ENCODE results near the gene MIS12. TPM values are rescaled to one million over a fixed set of nuclear protein-coding genes. Genes with fewer than 3 reads are reported as not detected.
A peak's percentile ranks its signal among the peaks of the same experiment; 100 is the strongest.

The MIS12 gene, protein sequence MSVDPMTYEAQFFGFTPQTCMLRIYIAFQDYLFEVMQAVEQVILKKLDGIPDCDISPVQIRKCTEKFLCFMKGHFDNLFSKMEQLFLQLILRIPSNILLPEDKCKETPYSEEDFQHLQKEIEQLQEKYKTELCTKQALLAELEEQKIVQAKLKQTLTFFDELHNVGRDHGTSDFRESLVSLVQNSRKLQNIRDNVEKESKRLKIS
- 10 to 100 TPM; 38.4 to 39.5 TPM for total RNA-seq

DNA sequence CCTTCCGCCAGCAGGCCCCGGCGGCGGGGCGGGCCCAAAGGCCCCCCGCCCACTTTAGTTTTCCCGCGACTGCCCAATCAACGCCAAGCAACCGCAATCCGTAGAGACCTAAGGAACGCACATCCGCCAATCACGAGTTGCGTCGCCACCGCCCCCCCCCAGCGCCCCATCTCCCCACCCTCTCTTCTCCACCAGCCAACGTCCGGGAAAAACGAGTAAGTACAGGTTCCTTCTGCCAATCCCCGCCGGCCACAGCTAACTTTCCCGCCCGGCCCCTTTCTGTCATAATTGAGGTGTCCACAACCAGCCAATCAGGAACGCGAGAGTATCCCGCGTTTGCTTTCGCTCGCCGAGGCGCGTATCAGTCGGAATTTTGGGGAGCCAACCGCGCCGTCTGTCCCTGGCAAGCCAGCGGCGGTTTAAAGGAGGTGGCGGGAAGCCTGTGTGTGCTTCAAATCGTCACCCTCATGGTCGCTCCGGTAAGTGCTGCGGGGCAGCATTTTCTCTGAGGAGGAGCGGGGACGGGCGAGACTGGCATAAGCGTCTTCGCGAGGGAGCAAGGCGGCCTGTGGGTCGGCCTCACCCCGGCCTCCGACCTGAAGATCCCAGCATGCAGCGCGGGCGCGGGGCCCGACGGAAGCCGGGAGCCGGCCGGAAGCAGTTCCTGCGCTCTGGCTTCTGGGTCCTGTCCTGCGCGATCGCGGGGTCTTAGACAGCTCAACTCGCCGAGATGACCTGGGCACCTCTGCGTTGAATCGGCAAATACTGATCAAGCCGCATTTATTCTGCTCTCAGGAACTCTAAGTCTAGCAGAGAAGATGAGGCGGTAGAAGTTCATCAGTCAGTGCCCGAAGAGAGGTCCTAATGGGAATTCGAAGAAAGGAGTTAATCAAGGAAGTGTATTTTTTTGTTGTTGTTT lies at the start of gene MIS12:
TSS of gene MIS12 (plus strand) at position 361 of the 919 bp plus-strand sequence. CDS start 2,297 bp downstream, outside the sequence.
- POLR2A ChIA-PET: interaction anchor here (0.6 to 2.9 kb wide), 15 partner anchors 8 to 1381 kb away, joined by 3 to 33 read pairs (median 3); partner anchors contain the start of genes DHX33, NLRP1, NUP88 and RPAIN
- no peaks in the 10 kb centered on the region for H3K27me3 Mint-ChIP-seq
- H3K27ac Mint-ChIP-seq: peak within 1 kb of the TSS; percentile 94
- no peaks in the 10 kb centered on the region for H3K9me3 Mint-ChIP-seq
- ATAC-seq (ENCODE audit: low read depth) (peak; percentile 95), DNase-seq (peak; percentile 90)
- H3K36me3 Mint-ChIP-seq: peaks cover 50% of the 10 kb centered on the region
- peaks cover 40% of the 10 kb centered on the region for H3K4me1 Mint-ChIP-seq
- H3K4me3 Mint-ChIP-seq: peak within 1 kb of the TSS; percentile 99

DNA sequence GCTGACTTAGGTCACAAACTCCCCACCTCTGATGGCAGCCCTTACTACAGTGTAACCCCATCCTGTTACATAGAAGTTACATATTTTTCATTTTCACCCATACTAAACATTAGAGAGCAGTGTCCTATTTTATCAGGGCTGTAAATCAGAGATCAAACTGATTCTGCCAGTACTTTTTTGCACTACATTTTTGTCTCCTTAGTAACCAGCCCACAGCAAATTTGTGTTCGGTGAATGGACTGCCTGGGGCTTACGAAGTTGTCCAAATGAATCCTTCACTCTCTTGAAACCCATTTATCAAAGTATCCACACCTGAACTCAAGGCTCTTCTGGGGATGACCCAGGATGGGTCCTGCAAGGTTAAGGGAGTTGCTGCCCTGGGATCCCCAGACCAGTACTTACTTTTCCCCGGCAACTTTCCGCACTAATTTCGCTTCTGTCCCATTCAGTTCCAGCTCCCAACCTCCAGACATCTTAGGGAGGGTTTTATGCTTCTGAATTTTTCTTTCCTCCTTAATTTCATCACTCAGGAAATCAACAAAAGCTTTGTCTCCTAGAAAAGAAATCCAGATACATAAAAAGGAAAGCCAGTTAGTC lies 48.5 kb upstream of the MIS12 start:
- no peaks in the 10 kb centered on the region for H3K27me3 Mint-ChIP-seq
- H3K27ac Mint-ChIP-seq: peak overlapping the region; percentile 96
- DNase-seq: no peak
- H3K36me3 Mint-ChIP-seq: peaks cover 29% of the 10 kb centered on the region
- no peaks in the 10 kb centered on the region for H3K9me3 Mint-ChIP-seq
- peaks cover 30% of the 10 kb centered on the region for H3K4me1 Mint-ChIP-seq
- no peak for ATAC-seq (ENCODE audit: low read depth)
- peak overlapping the region; percentile 85 for H3K4me3 Mint-ChIP-seq
- POLR2A ChIA-PET: interaction anchor here (0.9 to 3.0 kb wide), 3 partner anchors 14 to 246 kb away, joined by 3 to 17 read pairs (median 10); partner anchors contain the start of genes NUP88, RPAIN and ZNF594

DNA sequence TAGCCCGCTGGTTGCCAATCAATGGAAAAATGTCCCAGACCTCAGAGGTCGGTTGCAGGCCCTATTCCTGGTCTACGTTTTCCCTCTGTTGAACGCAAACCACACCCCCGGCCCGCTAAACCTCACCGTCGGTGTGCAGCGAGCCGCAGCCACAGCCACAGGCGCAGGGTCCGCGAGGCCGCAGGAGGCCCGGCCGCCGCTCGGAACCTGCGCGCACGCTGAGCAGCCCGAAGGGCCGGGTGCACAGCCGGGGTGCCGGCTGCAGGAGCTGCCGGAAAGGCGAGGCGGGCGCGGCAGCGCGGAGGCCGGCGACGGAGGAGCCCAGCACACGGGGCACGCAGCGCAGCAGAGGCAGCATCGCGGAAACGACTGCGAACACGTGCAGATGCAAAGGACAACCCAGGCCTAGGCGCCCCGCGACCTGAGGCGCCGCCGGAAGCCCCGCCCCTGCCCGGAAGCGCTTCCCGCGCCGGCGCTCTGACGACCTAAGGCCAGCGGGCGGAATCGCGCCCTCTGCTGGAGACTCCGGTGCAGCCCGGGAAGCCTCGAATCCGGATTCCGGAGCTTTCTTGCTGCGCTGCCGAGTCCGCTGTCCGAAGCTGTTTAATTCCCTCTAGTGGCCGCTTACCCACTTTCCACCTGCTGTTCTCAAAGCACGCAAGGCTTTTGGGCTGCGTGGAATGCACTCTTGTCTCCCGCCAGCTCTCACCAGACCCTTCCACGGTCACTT lies 47.5 kb upstream of the MIS12 start, which contains the start of gene C1QBP:
TSS of gene C1QBP (minus strand) at position 440 of the 730 bp plus-strand sequence. CDS start at position 358, 82 bp downstream.
- peaks cover 25% of the 10 kb centered on the region for H3K4me1 Mint-ChIP-seq
- no peaks in the 10 kb centered on the region for H3K9me3 Mint-ChIP-seq
- peaks cover 29% of the 10 kb centered on the region for H3K36me3 Mint-ChIP-seq

DNA sequence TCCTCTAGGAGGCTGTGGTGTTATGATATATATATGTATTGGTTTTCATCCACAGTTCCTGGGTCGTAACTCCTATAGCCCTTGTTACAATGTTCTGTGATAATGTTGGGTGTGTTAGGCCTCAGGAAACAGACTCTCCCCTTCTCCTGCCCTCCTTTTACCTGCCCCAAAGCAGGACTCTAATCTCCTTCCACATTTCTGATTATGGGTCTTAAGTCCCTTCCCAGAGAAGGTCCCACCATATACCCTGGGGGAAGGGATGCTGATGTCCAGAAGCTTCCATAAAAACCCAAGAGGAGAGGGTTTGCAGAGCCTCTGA lies 47.0 kb upstream of the MIS12 start:
- peaks cover 31% of the 10 kb centered on the region for H3K36me3 Mint-ChIP-seq
- H3K27ac Mint-ChIP-seq: peak overlapping the region; percentile 96

More for the DNA sequence above, 47.5 kb upstream of the MIS12 start, which contains the start of gene C1QBP:
- no peaks in the 10 kb centered on the region for H3K27me3 Mint-ChIP-seq
- peak; percentile 93 for ATAC-seq (ENCODE audit: low read depth)
- H3K27ac Mint-ChIP-seq: peak within 1 kb of the TSS; percentile 96
- DNase-seq: peak; percentile 98
- peak within 1 kb of the TSS; percentile 85 for H3K4me3 Mint-ChIP-seq
- POLR2A ChIA-PET: interaction anchor here (0.5 to 3.0 kb wide), 12 partner anchors 10 to 247 kb away, joined by 3 to 21 read pairs (median 4); partner anchors contain the start of genes DHX33, NUP88, RPAIN and ZNF594

DNA sequence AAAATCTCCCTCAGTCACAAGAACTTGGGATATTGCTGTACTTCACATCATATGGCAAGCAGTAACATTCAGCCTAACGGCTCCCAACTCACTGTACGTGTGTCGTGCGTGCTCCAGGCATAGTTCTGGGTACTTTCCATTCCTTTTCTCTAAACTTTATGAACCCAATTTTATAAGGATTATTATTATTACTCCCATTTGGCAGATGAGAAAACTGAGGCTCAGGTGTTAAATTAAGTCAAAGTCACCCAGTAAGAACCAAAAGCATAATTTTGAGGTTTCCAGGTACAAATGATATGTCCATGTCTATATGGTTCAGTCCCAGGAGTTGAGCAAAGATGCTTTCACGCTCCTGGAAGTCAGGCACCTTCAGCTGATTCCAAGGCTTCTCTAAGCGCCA lies 42.6 kb upstream of the MIS12 start:
- no peak for DNase-seq
- peaks cover 8% of the 10 kb centered on the region for H3K4me1 Mint-ChIP-seq
- peaks cover 19% of the 10 kb centered on the region for H3K36me3 Mint-ChIP-seq
- POLR2A ChIA-PET: no interaction called here
- ATAC-seq (ENCODE audit: low read depth): no peak
- no peaks in the 10 kb centered on the region for H3K9me3 Mint-ChIP-seq
- no peaks in the 10 kb centered on the region for H3K27me3 Mint-ChIP-seq
- no peak overlapping the region for H3K27ac Mint-ChIP-seq
- H3K4me3 Mint-ChIP-seq: no peak overlapping the region

More for the DNA sequence above, 47.0 kb upstream of the MIS12 start:
- peak overlapping the region; percentile 85 for H3K4me3 Mint-ChIP-seq
- H3K9me3 Mint-ChIP-seq: no peaks in the 10 kb centered on the region
- peaks cover 25% of the 10 kb centered on the region for H3K4me1 Mint-ChIP-seq
- no peak for ATAC-seq (ENCODE audit: low read depth)
- POLR2A ChIA-PET: interaction anchor here (0.5 to 2.8 kb wide), 11 partner anchors 10 to 248 kb away, joined by 3 to 21 read pairs (median 4); partner anchors contain the start of genes DHX33, NUP88, RPAIN and ZNF594
- H3K27me3 Mint-ChIP-seq: no peaks in the 10 kb centered on the region
- no peak for DNase-seq

DNA sequence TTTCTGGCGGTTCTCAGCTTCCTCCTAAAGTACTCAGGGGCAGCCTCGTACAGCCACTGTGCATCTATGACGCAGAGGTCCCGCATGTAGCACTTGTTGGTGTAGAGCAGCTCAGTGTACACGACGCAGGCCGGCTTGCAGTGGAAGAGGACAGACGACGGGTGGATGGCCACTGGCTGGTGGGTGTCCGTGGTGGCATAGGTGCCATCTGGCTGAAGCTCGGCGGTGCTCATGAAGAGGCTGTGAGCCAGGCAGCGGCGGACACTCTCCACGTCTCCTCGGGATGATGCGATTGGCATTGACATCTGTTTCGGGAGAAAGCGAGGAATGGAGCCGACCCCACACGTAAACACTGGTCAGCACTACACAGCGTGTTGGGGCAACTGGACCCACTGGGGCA lies 42.2 kb upstream of the MIS12 start:
- Mint-ChIP-seq H3K27me3 (no peaks in the 10 kb centered on the region), H3K4me3 (no peak overlapping the region), H3K9me3 (no peaks in the 10 kb centered on the region), H3K4me1 (peaks cover 8% of the 10 kb centered on the region), H3K36me3 (peaks cover 19% of the 10 kb centered on the region), H3K27ac (no peak overlapping the region)
- POLR2A ChIA-PET: no interaction called here
- ATAC-seq (ENCODE audit: low read depth): no peak
- no peak for DNase-seq

DNA sequence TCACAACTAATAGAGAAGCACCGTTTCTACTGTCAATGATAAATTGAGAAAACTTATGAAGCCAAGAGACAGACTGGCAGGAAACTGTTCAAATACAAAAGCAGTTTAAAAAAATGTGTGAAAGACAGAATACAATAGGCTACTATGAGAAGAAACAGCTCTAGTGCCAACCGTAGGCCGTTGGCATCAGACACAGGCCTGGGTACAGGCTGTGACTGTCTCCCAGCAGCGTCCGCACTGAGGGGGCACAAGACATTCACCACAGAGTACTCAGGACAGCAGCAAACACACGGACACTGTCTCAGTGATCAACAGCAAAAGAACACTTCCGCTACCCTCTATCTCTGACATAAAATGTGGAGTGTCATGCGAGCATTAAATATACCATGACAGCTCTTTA lies 39.6 kb upstream of the MIS12 start:
- ATAC-seq (ENCODE audit: low read depth) (no peak), DNase-seq (no peak)
- POLR2A ChIA-PET: no interaction called here
- Mint-ChIP-seq H3K27ac (no peak overlapping the region), H3K27me3 (no peaks in the 10 kb centered on the region), H3K9me3 (no peaks in the 10 kb centered on the region), H3K4me3 (no peak overlapping the region), H3K36me3 (peaks cover 25% of the 10 kb centered on the region), H3K4me1 (peaks cover 2% of the 10 kb centered on the region)

DNA sequence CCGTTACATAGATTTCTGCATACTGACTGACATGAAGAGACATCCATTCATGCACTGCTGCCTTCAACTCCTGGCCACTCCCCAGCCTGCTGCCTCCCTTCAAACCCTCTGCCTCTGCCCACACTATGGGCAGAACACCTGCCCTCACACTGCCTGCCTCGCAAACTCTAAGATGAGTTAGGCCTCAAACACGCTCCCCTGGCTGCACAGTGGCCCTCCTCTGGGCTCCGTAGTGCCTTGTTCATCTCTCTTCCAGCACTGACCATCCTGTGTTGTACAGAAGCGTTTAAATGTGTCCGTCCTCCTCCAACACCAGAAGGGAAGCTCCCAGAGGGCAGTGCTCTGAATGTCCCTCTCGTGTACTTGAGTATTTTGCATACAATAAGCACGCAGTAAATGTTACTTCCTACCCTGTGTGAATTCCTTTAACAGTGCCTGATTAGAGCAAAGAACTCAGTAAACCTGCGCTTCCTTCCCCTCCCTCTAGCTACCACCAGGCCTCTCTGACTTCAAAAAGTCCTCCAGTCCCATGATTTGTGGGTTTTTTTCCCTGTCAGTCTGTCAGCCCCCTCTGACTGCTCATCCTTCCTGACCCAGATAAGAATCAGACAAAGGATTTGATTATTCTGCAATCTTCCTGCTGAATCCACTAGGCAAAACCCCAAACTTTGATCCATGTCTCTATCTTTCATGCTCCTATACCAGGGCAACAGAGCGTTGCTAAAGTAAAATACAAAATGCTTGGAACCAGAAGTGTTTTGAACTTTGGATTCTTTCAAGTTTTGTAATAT lies 21.5 kb upstream of the MIS12 start:
- Mint-ChIP-seq H3K9me3 (no peaks in the 10 kb centered on the region), H3K4me1 (peaks cover 37% of the 10 kb centered on the region), H3K4me3 (no peak overlapping the region), H3K27ac (no peak overlapping the region), H3K36me3 (peaks cover 1% of the 10 kb centered on the region), H3K27me3 (no peaks in the 10 kb centered on the region)
- POLR2A ChIA-PET: no interaction called here
- no peak for ATAC-seq (ENCODE audit: low read depth)
- no peak for DNase-seq

DNA sequence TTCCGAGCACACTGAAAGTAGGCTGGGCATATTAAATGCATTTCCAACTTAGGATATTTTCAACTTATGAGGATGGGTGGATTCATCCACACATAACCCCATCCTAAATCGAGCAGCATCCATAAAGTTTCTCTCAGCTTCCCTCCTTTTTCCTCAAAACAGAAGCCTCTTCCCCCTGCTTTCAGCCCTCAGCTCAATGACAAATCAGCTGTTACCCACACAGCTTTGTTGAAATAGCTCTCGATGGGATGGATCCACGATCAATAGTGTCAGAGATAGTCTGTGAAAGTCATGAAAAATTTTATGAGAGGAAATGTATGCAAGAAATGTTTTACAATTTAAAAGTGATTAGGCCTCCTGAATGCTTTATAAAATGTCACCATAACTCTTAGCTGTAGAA lies 20.1 kb upstream of the MIS12 start:
- no peak overlapping the region for H3K27ac Mint-ChIP-seq
- H3K4me3 Mint-ChIP-seq: peak overlapping the region; percentile 87
- H3K4me1 Mint-ChIP-seq: peaks cover 39% of the 10 kb centered on the region
- DNase-seq (no peak), ATAC-seq (ENCODE audit: low read depth) (no peak)
- H3K27me3 Mint-ChIP-seq: no peaks in the 10 kb centered on the region
- POLR2A ChIA-PET: no interaction called here
- peaks cover 1% of the 10 kb centered on the region for H3K36me3 Mint-ChIP-seq
- H3K9me3 Mint-ChIP-seq: no peaks in the 10 kb centered on the region

DNA sequence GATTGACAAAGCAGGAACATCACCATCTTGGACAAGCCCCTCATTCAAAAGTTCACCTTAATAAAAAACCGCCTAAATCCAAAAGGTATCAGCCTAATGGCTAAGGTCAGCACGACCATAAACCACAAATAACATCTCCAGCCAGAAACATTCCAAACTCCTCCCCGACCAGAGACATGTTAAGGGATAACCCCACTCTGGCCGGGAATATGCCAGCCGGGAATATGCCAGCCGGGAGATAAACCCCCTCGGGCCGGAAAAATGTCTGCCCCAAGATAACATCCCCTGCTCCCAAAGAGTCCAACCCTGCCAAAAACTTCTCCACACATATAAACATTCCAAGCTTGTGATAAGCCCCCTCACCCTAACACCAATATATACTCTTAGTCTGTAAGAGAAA lies 18.9 kb upstream of the MIS12 start:
- peak overlapping the region; percentile 87 for H3K4me3 Mint-ChIP-seq
- H3K4me1 Mint-ChIP-seq: peaks cover 39% of the 10 kb centered on the region
- no peaks in the 10 kb centered on the region for H3K9me3 Mint-ChIP-seq
- H3K36me3 Mint-ChIP-seq: peaks cover 6% of the 10 kb centered on the region
- POLR2A ChIA-PET: interaction anchor here (3.0 kb wide), 1 partner anchor 19 kb away, joined by 33 read pairs; the partner anchor contains the start of genes DERL2 and MIS12
- peak overlapping the region; percentile 47 for H3K27ac Mint-ChIP-seq
- no peaks in the 10 kb centered on the region for H3K27me3 Mint-ChIP-seq
- DNase-seq (no peak), ATAC-seq (ENCODE audit: low read depth) (no peak)

DNA sequence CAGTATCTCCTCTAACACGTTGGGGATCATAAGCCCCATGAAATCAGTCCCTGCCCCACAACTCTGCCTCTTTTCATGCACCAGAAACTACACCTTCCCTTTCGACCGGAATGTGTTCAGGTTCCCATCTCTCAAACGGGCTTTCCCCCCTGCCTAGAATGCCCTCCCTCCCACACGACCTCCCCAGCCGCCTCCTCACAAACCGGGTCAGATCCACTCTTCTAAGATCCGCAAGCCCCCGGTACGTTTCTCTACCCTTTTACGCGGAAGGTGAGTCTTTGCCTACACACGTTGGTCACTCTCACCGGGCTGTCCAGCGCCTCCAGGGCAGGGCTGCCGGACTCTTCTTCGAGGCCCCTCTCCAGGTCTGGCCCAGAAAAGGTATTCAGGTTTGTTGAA lies 18.3 kb upstream of the MIS12 start:
- DNase-seq (no peak), ATAC-seq (ENCODE audit: low read depth) (peak; percentile 14)
- Mint-ChIP-seq H3K36me3 (peaks cover 8% of the 10 kb centered on the region), H3K27me3 (no peaks in the 10 kb centered on the region), H3K4me3 (peak overlapping the region; percentile 87), H3K27ac (peak overlapping the region; percentile 47), H3K4me1 (peaks cover 38% of the 10 kb centered on the region), H3K9me3 (no peaks in the 10 kb centered on the region)
- POLR2A ChIA-PET: interaction anchor here (0.7 to 3.0 kb wide), 7 partner anchors 18 to 976 kb away, joined by 3 to 33 read pairs (median 3); partner anchors contain the start of genes C1QBP, DERL2, MIS12 and NLRP1

DNA sequence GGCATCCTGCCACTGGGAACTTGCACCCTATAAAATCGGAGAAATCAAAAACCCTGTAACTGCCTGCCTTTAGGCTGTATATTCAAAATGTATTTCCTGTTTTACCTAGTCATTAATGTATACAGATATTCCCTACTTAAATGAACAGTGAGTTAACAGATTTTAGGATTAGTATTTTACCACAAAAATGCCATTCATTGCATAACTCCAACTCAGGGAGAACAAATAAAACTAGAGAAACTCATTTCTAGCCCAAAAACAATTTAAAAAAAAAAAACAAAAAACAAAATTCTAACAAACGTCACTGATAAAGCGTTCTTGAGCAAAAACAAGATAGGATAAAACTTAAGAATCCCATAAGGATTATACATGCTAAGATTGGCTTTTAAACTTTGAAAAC lies 13.9 kb upstream of the MIS12 start:
- DNase-seq (no peak), ATAC-seq (ENCODE audit: low read depth) (no peak)
- POLR2A ChIA-PET: interaction anchor here (3.2 kb wide), 1 partner anchor 13 kb away, joined by 13 read pairs; the partner anchor contains the start of genes DERL2 and MIS12
- Mint-ChIP-seq H3K27me3 (no peaks in the 10 kb centered on the region), H3K27ac (no peak overlapping the region), H3K4me3 (no peak overlapping the region), H3K9me3 (no peaks in the 10 kb centered on the region), H3K36me3 (peaks cover 23% of the 10 kb centered on the region), H3K4me1 (peaks cover 15% of the 10 kb centered on the region)

Measured in activated naive CD8-positive, alpha-beta T cell treated with anti-CD3 and anti-CD28 coated beads, Interleukin-2, amount 10 ng/mL, durations not matched to agents 7 days and 5 days (primary cell).